ENCODE data around the gene ADAM33. TPM values are rescaled to one million over a fixed set of nuclear protein-coding genes. Genes with fewer than 3 reads are reported as not detected.

Gene ADAM33
- total RNA-seq, 1 donor from 2014 or later, result 7.0 TPM

- Histone ChIP-seq H3K27me3 (no peaks in the 10 kb centered on the region), H3K4me1 (peaks cover 8% of the 10 kb centered on the region), H3K4me2 (no peak overlapping the region), H4K20me1 (ENCODE audit: low read depth) (no peaks in the 10 kb centered on the region), H3K79me2 (ENCODE audit: low read depth) (no peaks in the 10 kb centered on the region), H3K4me3 (no peak overlapping the region), H3F3A (ENCODE audit: low read depth) (no peaks in the 10 kb centered on the region), H2AFZ (replicated peaks) (no peak overlapping the region), H3K9ac (no peak overlapping the region), H3K36me3 (no peaks in the 10 kb centered on the region), H3K27ac (no peak overlapping the region), H3K9me3 (ENCODE audit: low read depth) (no peaks in the 10 kb centered on the region)
- H3K27ac Mint-ChIP-seq, result no peak overlapping the region
- peaks cover 2% of the 10 kb centered on the region for H3K27me3 Mint-ChIP-seq (ENCODE audit: insufficient read depth, low read depth)
- peaks cover under 1% of the 10 kb centered on the region for H3K9me3 Mint-ChIP-seq
- H3K4me3 Mint-ChIP-seq, result no peak overlapping the region
- no peak for DNase-seq (ENCODE audit: low spot score)
- peaks cover 12% of the 10 kb centered on the region for H3K4me1 Mint-ChIP-seq
- peaks cover 16% of the 10 kb centered on the region for H3K36me3 Mint-ChIP-seq
- TF ChIP-seq EZH2 (IDR thresholded peaks at IDR 0.05) (no peak), EZH2phosphoT487 (IDR thresholded peaks at IDR 0.05) (no peak)
- TF ChIP-seq, protein P1, sequence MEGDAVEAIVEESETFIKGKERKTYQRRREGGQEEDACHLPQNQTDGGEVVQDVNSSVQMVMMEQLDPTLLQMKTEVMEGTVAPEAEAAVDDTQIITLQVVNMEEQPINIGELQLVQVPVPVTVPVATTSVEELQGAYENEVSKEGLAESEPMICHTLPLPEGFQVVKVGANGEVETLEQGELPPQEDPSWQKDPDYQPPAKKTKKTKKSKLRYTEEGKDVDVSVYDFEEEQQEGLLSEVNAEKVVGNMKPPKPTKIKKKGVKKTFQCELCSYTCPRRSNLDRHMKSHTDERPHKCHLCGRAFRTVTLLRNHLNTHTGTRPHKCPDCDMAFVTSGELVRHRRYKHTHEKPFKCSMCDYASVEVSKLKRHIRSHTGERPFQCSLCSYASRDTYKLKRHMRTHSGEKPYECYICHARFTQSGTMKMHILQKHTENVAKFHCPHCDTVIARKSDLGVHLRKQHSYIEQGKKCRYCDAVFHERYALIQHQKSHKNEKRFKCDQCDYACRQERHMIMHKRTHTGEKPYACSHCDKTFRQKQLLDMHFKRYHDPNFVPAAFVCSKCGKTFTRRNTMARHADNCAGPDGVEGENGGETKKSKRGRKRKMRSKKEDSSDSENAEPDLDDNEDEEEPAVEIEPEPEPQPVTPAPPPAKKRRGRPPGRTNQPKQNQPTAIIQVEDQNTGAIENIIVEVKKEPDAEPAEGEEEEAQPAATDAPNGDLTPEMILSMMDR (IDR thresholded peaks at IDR 0.05), result no peak
Observed at GRCh38 chr20:3646067-3646440, 35.8 kb downstream of the ADAM33 start.

GRCh38 chr20:3645309-3646066, 36.3 kb downstream of the ADAM33 start:
- no peak overlapping the region for H3K4me3 Mint-ChIP-seq
- no peaks in the 10 kb centered on the region for H3K9me3 ChIP-seq (ENCODE audit: low read depth)

DNA sequence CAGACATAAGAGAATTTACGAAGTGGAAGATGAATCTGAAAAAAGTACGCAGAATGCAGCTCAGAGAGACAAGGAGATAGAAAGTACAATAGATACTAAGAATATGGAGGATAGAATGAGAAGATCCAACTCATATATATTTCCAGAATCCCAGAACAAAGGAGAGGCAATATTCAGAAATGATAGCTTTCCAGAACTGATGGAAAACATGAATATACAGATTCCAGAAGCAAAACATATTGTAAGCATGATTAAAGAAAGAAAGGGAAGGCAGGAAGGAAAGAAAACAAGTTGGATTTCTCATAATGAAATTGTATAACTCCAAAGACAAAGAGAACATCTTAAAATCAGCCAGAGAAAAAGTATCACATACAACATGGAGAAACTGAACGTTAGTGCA, 41.6 kb downstream of the ADAM33 start:
- TF ChIP-seq, protein P1 (IDR thresholded peaks at IDR 0.05), result no peak
- TF ChIP-seq EZH2 (IDR thresholded peaks at IDR 0.05), result no peak
- TF ChIP-seq EZH2phosphoT487 (IDR thresholded peaks at IDR 0.05), result no peak
- Mint-ChIP-seq H3K27me3 (ENCODE audit: insufficient read depth, low read depth) (peaks cover 2% of the 10 kb centered on the region), H3K9me3 (peaks cover 7% of the 10 kb centered on the region), H3K4me3 (no peak overlapping the region), H3K27ac (no peak overlapping the region), H3K4me1 (no peaks in the 10 kb centered on the region), H3K36me3 (peaks cover 26% of the 10 kb centered on the region)
- H3K9me3 ChIP-seq (ENCODE audit: low read depth), result no peaks in the 10 kb centered on the region
- no peak overlapping the region for H3K9ac ChIP-seq
- no peak overlapping the region for H3K4me3 ChIP-seq
- H3F3A ChIP-seq (ENCODE audit: low read depth), result no peaks in the 10 kb centered on the region
- no peak overlapping the region for H3K4me2 ChIP-seq
- no peak overlapping the region for H3K27ac ChIP-seq
- no peaks in the 10 kb centered on the region for H3K27me3 ChIP-seq
- no peaks in the 10 kb centered on the region for H3K4me1 ChIP-seq
- DNase-seq (ENCODE audit: low spot score), result no peak
- H4K20me1 ChIP-seq (ENCODE audit: low read depth), result no peaks in the 10 kb centered on the region
- H2AFZ ChIP-seq (replicated peaks), result no peak overlapping the region
- no peaks in the 10 kb centered on the region for H3K79me2 ChIP-seq (ENCODE audit: low read depth)
- peaks cover 6% of the 10 kb centered on the region for H3K36me3 ChIP-seq

More at GRCh38 chr20:3645309-3646066, 36.3 kb downstream of the ADAM33 start:
- Histone ChIP-seq H4K20me1 (ENCODE audit: low read depth) (no peaks in the 10 kb centered on the region), H3K4me2 (no peak overlapping the region), H3F3A (ENCODE audit: low read depth) (no peaks in the 10 kb centered on the region), H3K4me3 (no peak overlapping the region), H3K79me2 (ENCODE audit: low read depth) (no peaks in the 10 kb centered on the region), H3K27ac (no peak overlapping the region), H2AFZ (replicated peaks) (no peak overlapping the region), H3K27me3 (no peaks in the 10 kb centered on the region), H3K4me1 (peaks cover 8% of the 10 kb centered on the region), H3K36me3 (no peaks in the 10 kb centered on the region), H3K9ac (no peak overlapping the region)
- H3K9me3 Mint-ChIP-seq, result peaks cover 4% of the 10 kb centered on the region
- no peak for DNase-seq (ENCODE audit: low spot score)
- H3K27me3 Mint-ChIP-seq (ENCODE audit: insufficient read depth, low read depth), result peaks cover 4% of the 10 kb centered on the region
- TF ChIP-seq EZH2phosphoT487 (IDR thresholded peaks at IDR 0.05), result no peak
- peaks cover 12% of the 10 kb centered on the region for H3K4me1 Mint-ChIP-seq
- no peak overlapping the region for H3K27ac Mint-ChIP-seq
- peaks cover 21% of the 10 kb centered on the region for H3K36me3 Mint-ChIP-seq

DNA sequence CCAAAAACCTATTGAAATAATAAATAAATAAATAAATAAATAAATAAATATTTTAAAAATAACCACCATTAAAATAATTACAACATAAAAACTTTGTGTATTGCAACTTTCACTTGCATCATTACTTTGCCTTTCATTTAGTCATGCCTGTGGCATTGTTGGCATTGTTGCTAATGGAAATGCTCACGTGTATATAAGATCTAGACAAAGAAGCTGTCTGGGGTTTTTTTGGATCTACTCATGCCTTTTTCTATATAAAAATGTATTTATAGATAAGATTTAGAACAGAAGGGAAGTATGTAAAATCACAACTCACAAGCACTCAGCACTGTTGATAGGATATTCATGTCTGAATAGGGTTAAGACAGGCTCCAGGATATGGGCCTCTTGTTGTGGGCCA, 46.5 kb downstream of the ADAM33 start:
- Histone ChIP-seq H3F3A (ENCODE audit: low read depth) (no peaks in the 10 kb centered on the region), H3K9me3 (ENCODE audit: low read depth) (no peaks in the 10 kb centered on the region), H3K27me3 (no peaks in the 10 kb centered on the region), H2AFZ (replicated peaks) (no peak overlapping the region), H3K79me2 (ENCODE audit: low read depth) (no peaks in the 10 kb centered on the region), H3K4me3 (no peak overlapping the region), H3K27ac (no peak overlapping the region), H3K9ac (no peak overlapping the region), H3K4me2 (no peak overlapping the region), H3K36me3 (peaks cover 6% of the 10 kb centered on the region), H3K4me1 (peaks cover under 1% of the 10 kb centered on the region), H4K20me1 (ENCODE audit: low read depth) (no peaks in the 10 kb centered on the region)
- Mint-ChIP-seq H3K36me3 (peaks cover 13% of the 10 kb centered on the region), H3K27ac (no peak overlapping the region), H3K27me3 (ENCODE audit: insufficient read depth, low read depth) (no peaks in the 10 kb centered on the region), H3K4me3 (no peak overlapping the region), H3K9me3 (peaks cover 2% of the 10 kb centered on the region), H3K4me1 (no peaks in the 10 kb centered on the region)
- TF ChIP-seq, protein P1 (IDR thresholded peaks at IDR 0.05), result no peak
- TF ChIP-seq EZH2phosphoT487 (IDR thresholded peaks at IDR 0.05) (no peak), EZH2 (IDR thresholded peaks at IDR 0.05) (no peak)
- DNase-seq (ENCODE audit: low spot score), result no peak
